ENCODE measurements around the gene TMEM26.
"Not testable (repeated sequence)": the region's sequence is repeated elsewhere in the genome, so short reads cannot be mapped to it uniquely, and the experiment has no call there.

Gene TMEM26

DNA sequence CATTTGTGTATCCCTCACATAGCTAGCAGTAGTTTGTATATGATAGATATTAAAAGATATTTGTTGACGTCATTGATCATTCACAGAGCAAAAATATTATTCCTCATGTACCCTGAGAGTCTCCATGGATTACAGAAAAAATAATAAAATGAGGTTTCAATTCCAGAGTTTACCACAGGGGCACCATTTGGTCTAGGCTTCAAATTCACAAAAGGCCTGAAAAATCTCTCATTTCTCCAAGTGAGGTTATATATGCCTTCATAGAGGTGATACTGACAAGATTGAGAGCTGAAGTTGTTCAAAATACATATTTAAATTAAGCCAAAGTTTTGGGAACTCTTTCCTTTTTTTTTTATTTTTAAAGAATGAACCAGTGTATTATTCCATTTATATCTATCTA is 52.7 kb downstream of the TMEM26 start:
- no peak for DNase-seq (ENCODE audit: low spot score)

DNA sequence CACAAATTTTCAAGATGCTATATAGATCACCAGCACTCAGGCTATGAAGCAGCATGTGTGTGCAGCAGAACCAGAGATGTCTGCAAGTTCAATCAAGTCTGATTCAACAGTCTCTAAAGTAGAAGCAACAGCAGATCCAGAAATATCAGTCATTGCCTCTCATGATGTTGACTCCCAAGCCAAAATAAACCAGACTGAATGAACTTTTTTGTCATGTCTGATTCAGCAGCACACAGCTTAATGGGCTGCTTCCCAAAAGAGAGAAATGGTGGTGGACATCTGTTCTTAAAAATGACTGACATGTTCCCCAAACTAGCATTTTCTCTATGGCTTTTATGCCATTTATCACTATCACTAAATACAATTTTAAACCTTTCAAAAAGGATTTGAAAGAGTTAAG is 53.8 kb downstream of the TMEM26 start:
- DNase-seq (ENCODE audit: low spot score), result no peak

DNA sequence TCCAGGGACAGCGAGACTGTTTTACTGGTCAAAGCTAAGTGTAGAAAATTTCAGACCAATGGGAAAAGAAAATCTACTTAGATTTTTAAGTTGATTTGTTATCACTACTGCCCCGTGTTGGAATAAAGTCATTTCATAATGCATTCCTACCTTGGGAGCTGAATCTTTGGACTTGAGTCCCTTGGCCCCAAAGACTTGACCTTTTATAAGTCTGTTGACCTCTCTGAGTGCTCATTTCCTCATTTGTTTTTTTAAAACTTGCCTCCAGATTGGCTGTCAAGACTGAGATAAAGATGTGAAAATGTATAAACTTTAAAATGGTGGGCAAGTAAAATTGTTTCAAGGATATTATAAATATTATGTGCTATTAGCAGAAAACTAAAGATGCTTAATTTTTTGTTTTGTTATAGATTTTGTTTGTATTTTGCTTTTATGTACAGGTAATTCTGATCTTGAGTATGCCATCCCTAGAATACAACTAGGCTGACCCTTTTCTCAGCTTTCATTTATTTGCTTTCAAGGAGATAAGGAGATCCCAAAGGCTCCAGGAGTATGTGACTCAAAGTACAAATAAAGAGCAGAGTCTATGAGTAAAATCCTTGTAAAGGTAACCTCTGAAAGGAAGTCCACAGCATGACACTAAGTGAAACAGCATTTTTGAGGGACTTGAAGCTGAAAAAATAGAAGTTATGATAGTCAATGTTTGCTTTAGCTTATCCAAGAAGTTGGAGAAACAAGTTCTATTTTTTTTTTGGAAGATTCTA is 54.6 kb downstream of the TMEM26 start:
- no peak for DNase-seq (ENCODE audit: low spot score)

DNA sequence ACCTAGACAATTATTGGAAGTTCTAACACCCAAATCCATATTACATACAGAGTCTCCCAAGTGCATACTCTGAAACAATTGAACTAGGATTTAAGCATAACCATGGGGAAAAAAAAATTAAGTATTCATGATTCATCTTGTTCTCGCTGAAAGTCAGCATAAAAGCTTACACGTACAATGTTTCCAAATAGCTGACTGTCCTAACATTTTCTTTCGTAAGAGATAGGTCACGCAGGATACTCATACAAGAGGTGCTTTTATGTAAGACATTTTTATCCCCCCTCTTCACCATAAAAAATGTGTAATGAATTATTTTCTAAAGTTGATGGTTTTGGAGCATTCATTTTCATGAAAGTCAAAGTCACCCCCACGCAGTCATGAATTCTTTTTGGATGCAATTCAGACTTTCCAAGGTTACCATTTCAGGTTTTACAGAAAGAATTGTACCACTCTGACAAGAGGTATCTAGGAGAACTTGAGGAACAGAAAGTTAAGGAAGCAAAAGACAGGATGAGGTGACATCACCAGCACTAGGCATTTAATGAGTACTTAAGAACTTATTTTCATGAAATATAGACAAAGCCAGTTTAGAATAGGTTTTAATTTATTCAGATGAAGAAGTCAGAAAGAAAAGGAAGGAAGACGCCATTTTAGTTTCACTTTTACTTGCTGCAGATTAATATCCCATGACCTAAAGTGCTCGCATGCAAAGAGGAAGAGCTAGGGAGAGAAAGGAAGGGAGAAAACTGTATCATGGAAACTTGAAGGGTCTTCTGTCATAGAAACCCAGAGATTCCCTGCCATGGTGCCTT is 55.8 kb downstream of the TMEM26 start:
- DNase-seq (ENCODE audit: low spot score), result no peak

DNA sequence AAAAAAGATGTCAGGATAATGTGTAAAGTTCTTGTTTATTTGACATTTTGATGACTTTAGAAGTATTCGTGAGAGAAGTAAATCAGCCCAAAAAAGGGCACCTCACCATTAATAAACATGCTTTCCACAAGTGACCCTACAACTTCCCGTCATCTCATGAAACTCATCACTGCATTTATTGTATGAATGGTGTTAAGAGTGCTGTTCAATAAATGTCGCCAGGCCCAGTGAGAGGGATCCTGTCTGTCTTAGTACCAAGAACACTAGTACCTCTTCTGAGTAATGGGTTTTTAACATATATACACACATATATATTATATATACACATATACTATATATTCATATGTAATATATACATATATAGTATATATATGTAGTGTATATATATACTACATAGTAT is 61.9 kb downstream of the TMEM26 start:
- DNase-seq (ENCODE audit: low spot score), result no peak

DNA sequence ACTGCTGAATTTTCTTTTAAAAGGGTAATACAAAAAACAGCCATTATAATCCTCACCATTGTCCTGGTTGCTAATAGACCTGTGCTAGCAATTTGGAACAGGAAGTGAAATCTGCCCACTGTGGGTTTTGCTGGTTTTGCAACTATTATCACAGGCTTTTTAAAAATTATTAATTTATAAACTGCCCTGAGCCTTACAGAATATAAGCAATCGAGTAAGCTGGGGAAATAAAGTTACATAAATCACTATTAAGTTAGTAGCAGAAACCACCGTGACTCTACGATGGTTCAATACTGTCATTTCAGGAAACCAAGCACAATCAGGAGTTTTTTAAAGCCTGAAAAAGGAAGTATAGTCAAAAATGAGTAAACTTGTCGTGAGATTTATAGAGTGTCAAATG is 62.3 kb downstream of the TMEM26 start:
- no peak for DNase-seq (ENCODE audit: low spot score)

DNA sequence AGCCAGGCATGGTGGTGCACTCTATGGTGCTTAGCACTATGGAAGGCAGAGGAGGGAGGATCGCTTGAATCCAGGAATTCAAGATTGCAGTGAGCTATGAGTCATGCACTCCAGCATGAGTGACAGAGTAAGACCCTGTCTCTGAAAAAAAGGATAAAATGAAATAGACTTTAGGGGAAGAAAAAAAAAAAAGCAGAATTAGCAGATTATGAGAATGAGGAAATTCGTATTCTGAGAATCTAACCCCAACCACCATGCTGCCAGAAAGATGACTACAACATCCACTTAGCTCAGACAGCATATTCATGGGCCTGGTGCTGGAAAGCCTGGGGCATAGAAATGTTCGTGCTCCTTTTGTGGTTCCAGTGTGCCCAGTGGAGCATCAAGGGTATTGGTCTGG is 63.3 kb downstream of the TMEM26 start:
- DNase-seq (ENCODE audit: low spot score), result no peak

DNA sequence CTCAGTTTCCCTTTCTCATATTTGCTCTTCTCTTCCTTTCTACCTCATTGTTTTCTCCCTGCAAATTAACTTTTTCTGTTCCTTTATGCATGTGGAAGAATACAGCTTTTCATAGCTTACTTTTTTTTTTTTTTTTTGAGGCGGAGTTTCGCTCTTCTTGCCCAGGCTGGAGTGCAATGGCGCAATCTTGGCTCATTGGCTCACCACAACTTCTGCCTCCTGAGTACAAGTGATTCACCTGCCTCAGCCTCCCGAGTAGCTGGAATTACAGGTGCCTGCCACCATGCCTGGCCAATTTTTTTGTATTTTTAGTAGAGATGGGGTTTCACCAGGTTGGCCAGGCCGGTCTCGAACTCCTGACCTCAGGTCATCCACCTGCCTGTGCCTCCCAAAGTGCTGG is 64.2 kb downstream of the TMEM26 start:
- not testable (repeated sequence) for DNase-seq (ENCODE audit: low spot score)

DNA sequence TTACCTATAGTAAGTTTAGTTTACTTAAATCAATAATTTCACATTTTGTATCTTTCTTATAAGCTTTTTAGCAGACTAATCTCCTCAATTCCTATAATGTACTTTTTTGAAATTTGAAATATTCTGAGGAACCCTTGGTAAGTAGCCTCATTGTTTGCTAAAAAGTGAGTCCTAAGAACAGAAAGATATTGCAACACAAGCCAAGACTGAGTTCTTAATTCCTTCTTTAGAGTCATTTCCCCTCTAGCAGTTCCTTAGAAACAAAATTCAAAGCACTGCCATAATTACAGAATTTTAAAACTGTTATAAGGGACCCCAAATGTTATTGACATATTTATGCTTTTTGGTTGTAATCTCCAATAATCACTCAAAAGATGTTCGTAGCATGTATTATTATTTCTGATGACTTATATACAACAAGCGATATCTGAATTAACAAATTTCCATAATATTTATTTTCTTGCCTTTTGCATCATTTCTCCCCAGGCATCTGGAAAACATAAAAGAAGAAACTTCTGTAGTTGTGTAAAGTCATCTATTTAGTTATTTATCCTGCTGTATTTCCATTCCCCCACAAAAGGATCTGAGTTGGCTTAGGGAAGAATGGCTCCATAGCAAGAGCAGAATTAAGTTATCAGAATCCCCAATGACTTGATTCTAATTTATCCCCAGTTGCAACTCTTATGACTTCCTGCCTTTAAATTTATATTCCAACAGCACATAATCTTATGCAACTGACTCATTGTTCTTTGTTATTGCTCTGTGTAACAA is 67.8 kb downstream of the TMEM26 start:
- no peak for DNase-seq (ENCODE audit: low spot score)

DNA sequence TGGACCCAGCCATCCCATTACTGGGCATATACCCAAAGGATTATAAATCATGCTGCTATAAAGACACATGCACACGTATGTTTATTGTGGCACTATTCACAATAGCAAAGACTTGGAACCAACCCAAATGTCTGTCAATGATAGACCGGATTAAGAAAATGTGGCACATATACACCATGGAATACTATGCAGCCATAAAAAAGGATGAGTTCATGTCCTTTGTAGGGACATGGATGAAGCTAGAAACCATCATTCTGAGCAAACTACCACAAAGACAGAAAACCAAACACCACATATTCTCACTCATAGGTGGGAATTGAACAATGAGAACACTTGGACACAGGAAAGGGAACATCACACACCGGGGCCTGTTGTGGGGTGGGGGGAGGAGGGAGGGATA is 72.0 kb downstream of the TMEM26 start:
- DNase-seq (ENCODE audit: low spot score), result not testable (repeated sequence)

DNA sequence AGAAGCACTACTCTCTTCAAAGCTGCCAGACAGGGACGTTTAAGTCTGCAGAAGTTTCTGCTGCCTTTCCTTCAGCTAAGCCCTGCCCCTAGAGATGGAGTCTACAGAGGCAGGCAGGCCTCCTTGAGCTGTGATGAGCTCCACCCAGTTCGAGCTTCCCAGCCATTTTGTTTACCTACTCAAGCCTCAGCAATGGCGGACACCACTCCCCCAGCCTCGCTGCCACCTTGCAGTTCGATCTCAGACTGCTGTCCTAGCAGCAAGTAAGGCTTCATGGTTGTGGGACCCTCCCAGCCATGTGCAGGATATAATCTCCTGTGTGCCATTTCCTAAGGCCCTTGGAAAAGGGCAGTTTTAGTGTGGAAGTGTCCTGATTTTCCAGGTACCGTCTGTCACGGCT is 74.3 kb downstream of the TMEM26 start:
- DNase-seq (ENCODE audit: low spot score), result no peak

DNA sequence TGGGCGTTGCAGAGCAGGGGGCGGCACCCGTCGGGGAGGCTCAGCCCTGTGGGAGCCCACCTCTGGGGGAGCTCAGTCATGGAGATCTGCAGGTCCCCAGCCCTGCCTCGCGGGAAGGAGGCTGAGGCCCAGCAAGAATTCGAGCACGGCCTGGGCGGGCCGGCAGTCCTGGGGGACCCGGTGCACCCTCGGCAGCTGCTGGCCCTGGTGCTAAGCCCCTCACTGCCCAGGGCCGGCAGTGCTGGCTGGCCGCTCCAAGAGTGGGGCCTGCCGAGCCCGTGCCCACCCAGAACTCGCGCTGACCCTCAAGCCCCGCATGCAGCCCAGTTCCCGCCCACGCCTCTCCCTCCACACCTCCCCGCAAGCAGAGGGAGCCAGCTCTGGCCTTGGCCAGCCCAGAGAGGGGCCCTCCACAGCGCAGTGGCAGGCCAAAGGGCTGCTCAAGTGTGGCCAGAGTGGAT is 76.2 kb downstream of the TMEM26 start:
- DNase-seq (ENCODE audit: low spot score), result no peak

DNA sequence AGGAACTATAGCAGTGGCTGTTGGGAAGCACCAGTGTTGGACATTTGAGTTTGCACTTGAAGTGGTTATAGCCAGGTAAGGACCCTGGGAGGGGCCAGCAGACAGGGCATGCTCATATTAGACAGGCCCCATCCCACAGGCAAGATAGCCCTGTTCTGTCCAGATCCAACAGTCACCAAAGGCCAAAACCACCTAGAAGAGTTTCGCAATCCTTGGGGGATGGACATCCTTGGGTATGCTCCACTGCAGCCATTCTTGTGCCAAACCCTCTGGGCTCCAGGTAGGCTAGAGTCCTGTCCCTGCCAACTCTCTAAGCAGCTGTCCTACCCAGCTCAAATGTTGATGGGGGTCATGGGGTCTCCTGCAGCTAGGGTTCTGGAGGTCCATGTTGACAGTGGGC is 76.8 kb downstream of the TMEM26 start:
- no peak for DNase-seq (ENCODE audit: low spot score)

DNA sequence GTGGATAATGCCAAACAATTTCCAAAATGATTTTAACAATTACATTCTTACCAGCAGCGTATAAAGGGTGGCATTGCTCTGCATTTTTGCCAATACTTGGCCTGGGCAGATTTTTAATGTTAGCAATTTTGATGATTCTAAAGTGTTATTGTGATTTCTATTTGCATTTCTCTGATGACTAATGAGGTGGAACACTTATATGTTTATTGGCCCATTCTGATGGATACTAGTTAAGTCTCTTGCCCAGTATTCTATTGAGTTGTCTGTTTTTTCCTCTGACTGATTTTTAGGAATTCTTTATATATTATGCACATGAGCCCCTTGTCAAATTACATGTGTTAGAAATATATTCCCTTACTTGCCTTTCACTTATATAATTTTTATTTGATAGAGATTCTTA is 86.8 kb downstream of the TMEM26 start:
- DNase-seq (ENCODE audit: low spot score), result no peak

DNA sequence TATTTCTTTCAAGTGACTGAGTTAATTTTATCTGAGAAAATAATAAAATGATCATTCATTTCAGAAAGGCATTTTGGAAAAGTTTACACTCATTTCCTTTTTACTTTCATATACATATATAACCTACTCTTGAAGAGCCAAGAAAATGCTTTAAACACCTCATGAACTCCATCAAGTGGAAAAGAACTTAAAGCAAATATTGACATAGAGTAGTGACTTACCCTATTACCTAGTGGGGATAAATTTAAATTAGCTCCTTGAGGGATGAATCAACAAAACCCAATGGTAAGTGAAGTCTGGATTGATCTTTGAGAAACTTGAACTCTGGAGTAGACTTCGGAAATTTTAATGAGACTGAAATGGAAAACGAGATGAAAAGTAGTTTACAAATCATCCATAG is 88.6 kb downstream of the TMEM26 start:
- DNase-seq (ENCODE audit: low spot score), result no peak

DNA sequence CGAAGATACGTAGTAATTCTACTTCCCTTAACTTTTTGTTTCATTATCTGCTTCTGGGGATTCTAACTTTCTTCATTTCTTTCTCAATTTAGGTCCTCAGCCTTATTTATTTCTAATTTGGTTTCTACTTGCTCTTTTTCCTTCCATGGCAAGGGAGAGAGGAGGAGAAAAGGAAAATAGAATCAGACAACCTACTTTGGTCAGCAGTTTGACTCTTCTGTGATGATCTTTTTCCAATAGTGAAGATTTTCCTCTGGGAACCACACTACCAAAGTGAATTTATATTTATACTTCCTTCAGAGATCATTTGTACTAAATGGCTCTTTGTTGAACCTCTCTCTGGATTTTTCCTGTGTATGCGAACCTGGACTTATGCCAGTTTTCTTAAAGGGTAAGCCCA is 90.2 kb downstream of the TMEM26 start:
- DNase-seq (ENCODE audit: low spot score), result no peak

DNA sequence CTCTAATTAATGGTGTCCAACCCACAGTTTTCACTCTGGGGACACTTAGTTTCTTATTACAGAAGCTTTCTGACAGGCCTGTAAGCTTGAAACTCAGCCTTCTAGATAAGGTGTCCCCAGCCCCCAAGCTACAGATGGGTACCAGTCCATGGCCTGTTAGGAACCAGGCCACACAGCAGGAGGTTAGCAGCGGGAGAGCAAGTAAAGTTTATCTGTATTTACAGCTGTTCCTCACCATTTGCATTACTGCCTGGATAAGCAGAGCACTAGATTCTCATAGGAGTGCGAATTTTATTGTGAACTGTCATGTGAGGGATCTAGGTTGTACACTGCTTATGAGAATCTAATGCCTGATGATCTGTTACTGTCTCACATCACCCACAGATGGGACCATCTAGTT is 93.7 kb downstream of the TMEM26 start:
- DNase-seq (ENCODE audit: low spot score), result no peak

DNA sequence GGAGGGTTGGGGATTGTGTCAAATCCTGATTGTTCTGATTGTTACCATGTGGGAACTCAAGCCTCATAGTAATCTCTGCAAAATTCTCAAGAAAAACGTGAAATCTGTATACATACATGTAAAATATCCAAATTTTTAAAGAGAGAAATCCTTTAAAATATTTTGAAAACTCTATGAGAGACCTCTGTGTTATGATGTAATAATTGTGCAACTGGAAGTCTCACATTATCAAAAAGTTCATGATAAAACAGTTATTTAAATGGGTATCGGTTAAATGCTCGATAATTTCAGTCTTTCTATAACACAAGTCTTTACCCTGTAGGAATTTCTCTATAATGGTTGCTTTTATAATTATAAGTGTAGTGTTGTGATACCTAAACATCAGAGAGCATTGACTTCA is 95.5 kb downstream of the TMEM26 start:
- DNase-seq (ENCODE audit: low spot score), result no peak
